Endothelial cell of hepatic sinusoid (primary cell): ENCODE data around the gene QRFP.

Experiments used
- in situ Hi-C: cut with HindIII; loops from 2 replicates; pipeline ENCODE4 v1.10.0; 2017; ENCODE audit warnings: low sequenced_read_pairs

Gene QRFP

DNA sequence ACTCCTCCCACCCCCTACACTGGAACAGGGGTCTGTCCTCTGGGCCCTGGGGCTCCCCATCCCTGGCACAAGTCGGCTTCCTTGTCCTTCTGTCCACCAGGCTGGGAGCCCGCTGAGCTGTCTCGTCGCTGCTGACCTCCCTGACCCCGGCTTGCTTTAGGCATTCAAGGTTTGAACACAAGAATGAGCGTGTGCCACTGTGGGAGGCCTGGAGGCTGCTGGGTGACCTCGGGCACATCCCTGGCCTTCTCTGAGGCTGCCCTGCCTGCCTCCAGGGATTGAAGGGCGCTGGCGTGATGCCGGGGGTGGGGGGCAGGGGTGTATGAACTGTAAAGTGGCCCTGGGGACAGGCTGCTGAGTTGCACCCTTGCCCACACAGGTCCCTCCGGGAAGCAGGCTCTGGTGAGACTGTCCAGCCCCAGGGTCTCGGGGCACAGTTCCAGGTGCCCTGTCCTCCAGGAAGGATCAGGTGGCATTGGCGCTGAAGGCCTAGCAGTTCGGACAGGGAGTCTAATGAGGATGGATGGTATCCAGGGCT, 24.2 kb upstream of the QRFP start:
- in situ Hi-C loops = no loop called here

GRCh38 chr9:130920233-130920632, 23.6 kb upstream of the QRFP start:
- in situ Hi-C loops = no loop called here

DNA sequence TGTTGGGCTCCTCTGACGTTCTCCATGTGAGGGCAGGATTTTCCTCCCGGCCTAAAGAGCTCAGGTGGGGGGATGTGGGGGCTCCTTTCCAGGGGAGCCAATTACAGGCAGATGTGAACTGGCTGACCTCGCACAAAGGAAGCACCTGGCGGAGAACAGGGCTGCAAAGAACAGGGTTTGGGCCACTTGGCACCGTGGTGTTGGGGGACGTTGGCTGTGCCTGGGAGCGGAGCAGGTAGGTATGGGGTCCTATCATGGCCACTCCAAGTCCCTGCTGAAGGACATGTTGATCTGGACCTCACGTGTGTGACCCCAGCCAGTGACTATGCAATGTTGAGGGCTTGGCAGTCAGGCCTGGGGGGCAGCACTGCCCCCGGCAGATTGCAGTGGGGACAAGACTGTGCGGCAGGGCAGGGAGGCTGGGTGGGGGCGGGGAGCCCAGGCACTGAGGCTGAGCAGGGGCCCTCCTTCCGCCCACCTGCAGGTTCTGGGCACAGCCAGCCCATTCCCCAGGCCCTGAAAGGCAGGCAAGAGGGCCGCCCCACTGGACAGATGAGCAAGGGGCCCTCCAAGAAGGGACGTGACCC, 23.0 kb upstream of the QRFP start:
- in situ Hi-C loops = no loop called here

DNA sequence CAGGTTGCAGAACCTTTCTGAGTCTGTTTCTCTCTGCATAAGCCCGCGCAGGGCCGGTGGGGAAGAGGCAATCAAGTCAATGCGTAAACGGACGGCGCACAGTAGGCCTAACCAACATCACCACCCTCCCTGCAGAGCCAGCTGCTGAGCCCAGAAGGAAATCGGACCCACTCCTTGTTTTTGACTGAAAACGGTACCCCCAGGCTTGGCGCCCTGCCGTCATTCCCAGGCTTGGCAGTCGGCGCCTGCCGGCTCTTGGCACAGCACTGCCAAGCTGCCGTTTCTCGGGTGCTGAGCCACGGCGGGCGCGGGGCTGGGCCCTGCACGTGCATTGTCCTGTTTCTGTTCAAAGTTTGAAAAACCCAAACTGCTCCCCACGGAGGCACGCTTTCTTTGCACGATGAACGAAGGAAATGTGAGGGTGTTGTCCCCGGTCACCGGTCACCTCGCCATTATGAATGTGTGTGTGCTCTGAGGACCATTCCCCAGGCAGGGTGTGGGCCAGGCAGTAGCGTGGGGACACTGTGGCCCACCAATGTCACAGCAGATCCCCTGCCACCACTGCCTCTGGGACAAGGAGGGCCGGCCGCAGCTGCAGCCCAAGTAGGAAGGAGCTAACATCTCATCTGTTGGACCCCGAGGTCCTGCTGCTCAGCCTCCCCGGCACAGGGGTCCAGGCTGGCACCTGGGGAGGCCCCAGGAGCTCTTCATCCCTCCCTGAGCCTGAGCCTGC, 22.4 kb upstream of the QRFP start:
- in situ Hi-C loops = no loop called here

GRCh38 chr9:130918101-130918825, 21.7 kb upstream of the QRFP start:
- in situ Hi-C loops = no loop called here

GRCh38 chr9:130917168-130917960, 20.8 kb upstream of the QRFP start:
- in situ Hi-C loops = no loop called here

GRCh38 chr9:130915096-130915447, 18.5 kb upstream of the QRFP start:
- in situ Hi-C loops = no loop called here

- in situ Hi-C loops = loop anchor here (5.0 kb wide), 1 partner anchor 68 kb away; no protein-coding TSS in a partner anchor
Observed at GRCh38 chr9:130914417-130915095, 17.9 kb upstream of the QRFP start.

- in situ Hi-C loops = loop anchor here (5.0 kb wide), 1 partner anchor 68 kb away; no protein-coding TSS in a partner anchor
Observed at GRCh38 chr9:130913599-130914416, 17.2 kb upstream of the QRFP start.

DNA sequence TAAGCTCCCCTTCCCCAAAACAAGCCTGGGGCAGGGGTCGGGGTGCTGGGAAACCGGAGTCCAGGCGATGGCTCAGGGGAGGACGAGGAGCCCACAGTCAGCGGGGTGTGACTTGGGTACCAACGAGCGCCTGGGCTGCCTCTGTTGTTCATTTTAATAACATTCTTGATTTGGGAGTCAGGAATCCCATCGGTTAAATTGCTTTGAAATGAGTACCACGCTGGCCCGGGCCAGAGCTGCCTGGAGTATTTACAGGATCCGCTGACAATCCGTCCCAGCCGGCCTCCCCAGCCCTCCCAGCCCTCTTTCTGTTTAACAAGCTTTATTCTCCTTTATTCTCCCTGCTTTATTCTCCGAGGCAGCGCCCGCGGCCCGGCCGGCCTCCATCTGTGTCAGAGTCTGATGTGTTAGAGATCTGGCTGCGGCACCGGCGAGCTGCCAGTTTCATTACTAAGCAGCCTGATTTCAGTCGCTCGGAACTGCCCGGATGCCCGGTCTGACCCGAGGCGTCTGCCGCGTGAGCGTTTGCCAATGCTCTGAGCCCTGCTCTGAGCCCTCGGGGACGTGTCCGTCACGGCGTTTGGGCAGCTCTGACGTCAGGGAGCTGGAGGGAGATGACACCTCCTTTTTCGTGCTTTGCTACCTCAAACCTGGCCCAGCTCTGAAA, 16.5 kb upstream of the QRFP start:
- in situ Hi-C loops = loop anchor here (5.0 kb wide), 1 partner anchor 69 kb away; no protein-coding TSS in a partner anchor

DNA sequence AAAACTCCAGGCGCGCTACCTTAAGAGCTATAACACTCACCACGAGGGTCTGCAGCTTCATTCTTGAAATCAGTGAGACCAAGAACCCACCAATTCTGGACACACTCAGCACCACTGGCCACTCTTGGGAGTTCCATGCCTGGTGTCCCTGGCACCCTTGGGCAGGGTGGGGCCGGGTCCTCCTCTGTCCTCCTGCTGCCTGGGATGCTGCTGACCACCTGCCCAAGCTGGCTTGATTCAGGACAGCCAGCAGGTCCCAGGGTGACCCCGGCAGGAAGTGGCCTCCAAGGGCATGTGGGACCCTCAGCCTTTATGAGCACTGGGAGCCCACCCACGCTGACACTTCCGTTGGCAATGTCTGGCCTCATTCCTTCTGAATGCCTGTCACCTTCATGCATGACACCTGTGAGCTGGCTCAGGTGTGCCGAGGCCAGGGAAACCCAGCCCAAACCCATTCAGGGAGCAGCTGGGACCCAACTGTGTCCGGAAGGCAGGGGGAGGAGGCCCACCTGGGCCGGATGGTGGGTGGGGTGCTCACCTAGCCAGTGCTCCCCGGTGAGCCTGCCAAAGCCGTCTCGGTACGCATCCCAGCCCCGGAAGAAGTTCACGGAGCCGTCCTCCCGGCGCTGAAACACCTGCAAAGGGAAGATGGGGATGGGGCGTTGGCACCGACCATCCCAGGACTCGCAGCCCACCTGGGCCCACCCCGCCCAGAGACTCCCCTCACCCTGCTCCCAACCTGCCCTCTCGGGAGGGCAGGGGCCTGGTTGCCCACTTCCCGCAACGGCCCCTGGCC, 14.8 kb upstream of the QRFP start:
- in situ Hi-C loops = loop anchor here (5.0 kb wide), 1 partner anchor 71 kb away; no protein-coding TSS in a partner anchor

DNA sequence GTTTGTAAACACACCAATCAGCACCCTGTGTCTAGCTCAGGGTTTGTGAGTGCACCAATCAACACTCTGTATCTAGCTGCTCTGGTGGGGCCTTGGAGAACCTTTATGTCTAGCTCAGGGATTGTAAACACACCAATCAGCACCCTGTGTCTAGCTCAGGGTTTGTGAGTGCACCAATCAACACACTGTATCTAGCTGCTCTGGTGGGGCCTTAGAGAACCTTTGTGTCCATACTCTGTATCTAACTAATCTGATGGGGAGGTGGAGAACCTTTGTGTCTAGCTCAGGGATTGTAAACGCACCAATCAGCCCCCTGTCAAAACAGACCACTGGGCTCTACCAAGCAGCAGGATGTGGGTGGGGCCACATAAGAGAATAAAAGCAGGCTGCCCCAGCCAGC, 14.1 kb upstream of the QRFP start:
- in situ Hi-C loops = loop anchor here (5.0 kb wide), 1 partner anchor 72 kb away; no protein-coding TSS in a partner anchor

- in situ Hi-C loops = loop anchor here (5.0 kb wide), 1 partner anchor 72 kb away; no protein-coding TSS in a partner anchor
Observed at GRCh38 chr9:130910041-130910440, 13.4 kb upstream of the QRFP start.

DNA sequence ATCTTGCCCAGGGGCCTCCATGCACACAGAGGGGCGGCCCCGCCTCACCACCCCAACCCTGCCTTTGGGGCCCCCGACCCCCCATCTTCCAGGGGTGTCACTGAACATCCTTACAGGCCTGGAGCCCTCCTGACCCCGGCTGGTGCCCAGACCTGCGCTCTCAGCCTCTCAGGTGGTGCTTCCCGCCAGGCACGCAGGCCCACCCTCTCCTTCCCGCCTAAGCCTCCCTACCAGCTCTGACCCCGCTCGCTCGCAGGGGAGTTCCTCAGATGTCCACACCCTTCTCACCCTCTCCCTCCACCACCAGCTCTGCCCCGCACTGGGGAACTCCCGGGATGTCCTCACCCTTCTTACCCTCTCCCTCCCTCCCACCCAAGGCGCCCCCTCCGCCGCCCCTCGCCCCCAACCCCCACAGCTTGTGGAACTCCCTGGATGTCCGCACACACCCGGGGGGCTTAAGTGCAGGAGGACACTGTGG, 12.3 kb upstream of the QRFP start:
- in situ Hi-C loops = no loop called here

- in situ Hi-C loops = no loop called here
Observed at GRCh38 chr9:130908146-130908877, 11.7 kb upstream of the QRFP start.

DNA sequence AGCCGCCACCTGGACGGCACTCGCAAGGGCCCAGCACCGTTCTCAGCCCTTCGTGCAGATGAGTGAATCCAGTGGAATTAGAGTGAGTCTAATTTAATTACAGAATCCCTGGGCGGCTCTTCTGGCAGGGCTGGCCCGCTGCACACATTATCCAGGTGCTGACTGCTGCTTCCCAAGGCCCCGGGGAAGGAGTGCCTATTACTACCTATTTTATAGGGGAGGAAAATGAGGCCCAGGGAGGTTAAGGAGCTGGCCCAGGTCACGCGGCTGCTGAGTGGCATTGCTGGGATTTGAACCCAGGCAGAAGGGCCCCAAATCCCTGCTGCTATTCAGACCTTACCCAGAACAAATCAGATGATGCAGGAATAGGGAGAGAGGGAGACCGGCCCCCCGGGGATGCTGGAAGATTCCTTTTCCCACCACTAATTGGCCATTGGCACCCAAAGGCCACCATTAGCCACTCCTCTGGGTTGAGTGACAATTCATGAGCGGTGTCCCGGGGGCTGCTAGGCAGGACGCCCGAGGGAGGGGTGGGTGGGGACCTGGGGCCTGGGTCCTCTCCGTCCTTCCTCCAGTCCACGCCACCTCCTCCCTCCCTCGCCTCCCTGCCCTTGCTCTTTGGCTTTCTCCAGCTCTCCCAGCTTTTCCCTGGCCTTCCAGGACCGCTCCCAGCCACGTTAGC, 10.3 kb upstream of the QRFP start:
- in situ Hi-C loops = no loop called here
